Neural cell (in vitro differentiated cells): Measurements from ENCODE around the gene ARL14EPL. TPM values are rescaled to one million over a fixed set of nuclear protein-coding genes. Genes with fewer than 3 reads are reported as not detected.

Source experiments
- H2AFZ ChIP-seq: fragments of 200-600, 300-800 bp; sonication (generic), shearing (Covaris generic); 2 replicates; pipeline ENCODE4 v1.6.0; 2014; ENCODE audit warnings: low read depth, mild to moderate bottlenecking, antibody characterized with exemption, low read length, moderate library complexity
- H3F3A ChIP-seq: fragments of 200-600 bp; shearing (Covaris generic); 2 replicates; pipeline ENCODE4 v1.6.1; 2016; ENCODE audit warnings: mild to moderate bottlenecking, moderate library complexity, mixed read lengths, antibody characterized with exemption, low read length; ENCODE audit not compliant: insufficient read depth, poor library complexity, severe bottlenecking
- H3K27ac ChIP-seq: fragments of 200-600, 300-800 bp; sonication (generic), shearing (Covaris generic); 2 replicates; pipeline ENCODE4 v1.5.1; 2014; ENCODE audit warnings: mild to moderate bottlenecking, low read length, moderate library complexity
- H3K27me3 ChIP-seq: fragments of 300-800, 200-600 bp; sonication (generic), shearing (Covaris generic); 2 replicates; pipeline ENCODE4 v1.6.0; 2014; ENCODE audit warnings: mild to moderate bottlenecking, low read depth, low read length, moderate library complexity; ENCODE audit not compliant: insufficient read depth
- H3K36me3 ChIP-seq: fragments of 300-800, 200-600 bp; sonication (generic), shearing (Covaris generic); 2 replicates; pipeline ENCODE4 v1.5.1; 2014; ENCODE audit warnings: mild to moderate bottlenecking, antibody characterized with exemption, low read length, moderate library complexity; ENCODE audit not compliant: insufficient read depth
- H3K4me2 ChIP-seq: fragments of 300-800, 200-600 bp; sonication (generic), shearing (Covaris generic); 2 replicates; pipeline ENCODE4 v1.6.0; 2014; ENCODE audit warnings: mild to moderate bottlenecking, low read length
- H3K4me3 ChIP-seq: fragments of 300-800, 200-600 bp; sonication (generic), shearing (Covaris generic); 2 replicates; pipeline ENCODE4 v1.5.1; 2014; ENCODE audit warnings: mild to moderate bottlenecking, low read length, moderate library complexity
- H3K79me2 ChIP-seq: fragments of 200-600 bp; shearing (Covaris generic); replicated peaks from 2 replicates; pipeline ENCODE4 v1.6.0; 2014; ENCODE audit warnings: mild to moderate bottlenecking, low read length, moderate library complexity; ENCODE audit not compliant: insufficient read depth
- H3K9ac ChIP-seq: fragments of 300-800, 200-600 bp; sonication (generic), shearing (Covaris generic); 2 replicates; pipeline ENCODE4 v1.6.1; 2016; ENCODE audit warnings: mild to moderate bottlenecking, low read length, mixed read lengths
- H3K9me2 ChIP-seq: fragments of 200-600 bp; shearing (Covaris generic); 2 replicates; pipeline ENCODE4 v1.6.1; 2016; ENCODE audit warnings: mild to moderate bottlenecking, low read length, mixed read lengths; ENCODE audit not compliant: insufficient read depth
- H3K9me3 ChIP-seq: fragments of 200-600, 300-800 bp; sonication (generic), shearing (Covaris generic); 2 replicates; pipeline ENCODE4 v1.6.1; 2016; ENCODE audit warnings: mild to moderate bottlenecking, mixed run types, low read length, moderate library complexity, mixed read lengths
- H4K20me1 ChIP-seq: fragments of 200-600 bp; shearing (Covaris generic); 2 replicates; pipeline ENCODE4 v1.6.1; 2016; ENCODE audit warnings: mild to moderate bottlenecking, mixed run types; ENCODE audit not compliant: insufficient read depth
- CTCF ChIP-seq: fragments of 450-650 bp; IDR thresholded peaks from 2 replicates; pipeline ENCODE4 v1.5.1; 2014; ENCODE audit warnings: antibody characterized with exemption, mild to moderate bottlenecking, moderate library complexity; ENCODE audit not compliant: poor library complexity, severe bottlenecking
- EP300 ChIP-seq: fragments of 450-650 bp; conservative IDR thresholded peaks from 2 replicates; pipeline ENCODE4 v1.6.1; 2014; ENCODE audit warnings: antibody characterized with exemption, mild to moderate bottlenecking, moderate library complexity; ENCODE audit not compliant: poor library complexity, severe bottlenecking
- EZH2 ChIP-seq: fragments of 200-600, 300-800 bp; shearing (Covaris generic), sonication (generic); IDR thresholded peaks from 2 replicates; pipeline ENCODE4 v1.6.1; 2014; ENCODE audit warnings: antibody characterized with exemption, low read length, borderline replicate concordance, mild to moderate bottlenecking; ENCODE audit not compliant: insufficient read depth, poor library complexity, severe bottlenecking
- MXI1 ChIP-seq: fragments of 450-650 bp; conservative IDR thresholded peaks from 2 replicates; pipeline ENCODE4 v1.6.1; 2014; ENCODE audit warnings: antibody characterized with exemption, mild to moderate bottlenecking; ENCODE audit not compliant: poor library complexity, severe bottlenecking
- POLR2AphosphoS5 ChIP-seq: IDR thresholded peaks from 2 replicates; pipeline ENCODE4 v1.6.1; 2012
- RAD21 ChIP-seq: fragments of 450-650 bp; conservative IDR thresholded peaks from 2 replicates; pipeline ENCODE4 v1.6.1; 2014; ENCODE audit warnings: antibody characterized with exemption, mild to moderate bottlenecking, moderate library complexity
- SMC3 ChIP-seq: fragments of 450-650 bp; conservative IDR thresholded peaks from 2 replicates; pipeline ENCODE4 v1.6.1; 2014; ENCODE audit warnings: antibody characterized with exemption, mild to moderate bottlenecking, moderate library complexity; ENCODE audit not compliant: poor library complexity
- TAF1 ChIP-seq: IDR thresholded peaks from 2 replicates; pipeline ENCODE4 v1.6.1; 2012; ENCODE audit warnings: low read depth
- polyA plus RNA-seq: library from polyadenylated mRNA; depleted of rRNA; stranded (reverse); fragments of >200 nt; gene quantifications from 2 replicates; pipeline ENCODE4 v1.2.3, GENCODE V29; 2014
- TF ChIP-seq, protein P1 (sequence below): IDR thresholded peaks from 2 replicates; pipeline ENCODE4 v1.6.1; 2012; ENCODE audit warnings: borderline replicate concordance

Gene ARL14EPL
- polyA plus RNA-seq, 1 donor from 2014 or later: 0.24 TPM

DNA sequence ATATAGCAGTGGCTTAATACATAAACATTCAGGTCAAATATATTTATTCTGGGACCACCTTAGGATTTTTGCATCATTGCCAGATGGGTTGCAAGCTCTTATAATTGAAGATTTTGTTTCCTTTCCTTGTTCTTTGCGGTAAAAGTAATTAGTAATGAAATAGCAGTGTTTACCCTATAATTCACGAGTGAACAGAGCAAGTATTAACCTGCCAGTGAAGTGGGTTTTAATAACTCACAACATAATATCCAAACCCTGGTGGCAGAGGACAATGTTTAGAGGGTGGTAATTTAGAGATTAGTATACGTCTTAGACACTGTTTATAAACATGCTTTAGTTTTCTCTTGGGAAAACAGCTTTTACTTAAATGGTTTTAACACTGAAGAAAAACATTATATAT lies 11.8 kb downstream of the ARL14EPL start:
- H3K27me3 ChIP-seq: no peaks in the 10 kb centered on the region
- no peak overlapping the region for H2AFZ ChIP-seq
- H3K36me3 ChIP-seq: no peaks in the 10 kb centered on the region
- no peak overlapping the region for H3K27ac ChIP-seq
- H3K9ac ChIP-seq: no peak overlapping the region
- H3K79me2 ChIP-seq: no peaks in the 10 kb centered on the region
- H3K4me3 ChIP-seq: no peak overlapping the region
- H3K9me2 ChIP-seq: no peaks in the 10 kb centered on the region
- H4K20me1 ChIP-seq: no peaks in the 10 kb centered on the region
- H3F3A ChIP-seq: no peaks in the 10 kb centered on the region
- H3K4me2 ChIP-seq: no peak overlapping the region
- H3K9me3 ChIP-seq: no peaks in the 10 kb centered on the region
- TF ChIP-seq TAF1 (no peak), RAD21 (no peak), MXI1 (no peak), EZH2 (no peak), CTCF (no peak), EP300 (no peak), POLR2AphosphoS5 (no peak), SMC3 (no peak)
- TF ChIP-seq, protein P1, sequence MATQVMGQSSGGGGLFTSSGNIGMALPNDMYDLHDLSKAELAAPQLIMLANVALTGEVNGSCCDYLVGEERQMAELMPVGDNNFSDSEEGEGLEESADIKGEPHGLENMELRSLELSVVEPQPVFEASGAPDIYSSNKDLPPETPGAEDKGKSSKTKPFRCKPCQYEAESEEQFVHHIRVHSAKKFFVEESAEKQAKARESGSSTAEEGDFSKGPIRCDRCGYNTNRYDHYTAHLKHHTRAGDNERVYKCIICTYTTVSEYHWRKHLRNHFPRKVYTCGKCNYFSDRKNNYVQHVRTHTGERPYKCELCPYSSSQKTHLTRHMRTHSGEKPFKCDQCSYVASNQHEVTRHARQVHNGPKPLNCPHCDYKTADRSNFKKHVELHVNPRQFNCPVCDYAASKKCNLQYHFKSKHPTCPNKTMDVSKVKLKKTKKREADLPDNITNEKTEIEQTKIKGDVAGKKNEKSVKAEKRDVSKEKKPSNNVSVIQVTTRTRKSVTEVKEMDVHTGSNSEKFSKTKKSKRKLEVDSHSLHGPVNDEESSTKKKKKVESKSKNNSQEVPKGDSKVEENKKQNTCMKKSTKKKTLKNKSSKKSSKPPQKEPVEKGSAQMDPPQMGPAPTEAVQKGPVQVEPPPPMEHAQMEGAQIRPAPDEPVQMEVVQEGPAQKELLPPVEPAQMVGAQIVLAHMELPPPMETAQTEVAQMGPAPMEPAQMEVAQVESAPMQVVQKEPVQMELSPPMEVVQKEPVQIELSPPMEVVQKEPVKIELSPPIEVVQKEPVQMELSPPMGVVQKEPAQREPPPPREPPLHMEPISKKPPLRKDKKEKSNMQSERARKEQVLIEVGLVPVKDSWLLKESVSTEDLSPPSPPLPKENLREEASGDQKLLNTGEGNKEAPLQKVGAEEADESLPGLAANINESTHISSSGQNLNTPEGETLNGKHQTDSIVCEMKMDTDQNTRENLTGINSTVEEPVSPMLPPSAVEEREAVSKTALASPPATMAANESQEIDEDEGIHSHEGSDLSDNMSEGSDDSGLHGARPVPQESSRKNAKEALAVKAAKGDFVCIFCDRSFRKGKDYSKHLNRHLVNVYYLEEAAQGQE: no peak

DNA sequence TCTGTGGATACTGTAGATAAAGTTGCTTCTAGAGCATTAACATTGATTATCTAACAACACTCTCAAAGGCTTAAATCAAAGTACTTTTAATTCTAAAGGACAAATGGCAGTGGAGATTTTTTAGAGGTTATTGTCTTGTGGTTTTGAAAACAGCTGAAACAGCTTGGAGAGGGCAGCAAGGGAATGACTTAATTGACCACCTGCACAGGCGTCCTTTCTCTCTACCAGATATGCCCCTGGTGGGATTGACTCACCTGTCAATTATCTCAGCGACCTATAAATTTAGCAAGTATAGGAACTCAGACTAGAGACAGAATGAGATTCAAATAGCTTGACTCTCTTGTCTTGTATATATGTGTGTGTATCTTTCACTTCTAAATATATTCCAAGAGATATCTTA lies 13.5 kb downstream of the ARL14EPL start:
- H4K20me1 ChIP-seq: no peaks in the 10 kb centered on the region
- H3K27ac ChIP-seq: no peak overlapping the region
- no peaks in the 10 kb centered on the region for H3K79me2 ChIP-seq
- H3K27me3 ChIP-seq: no peaks in the 10 kb centered on the region
- TF ChIP-seq, protein P1: no peak
- TF ChIP-seq POLR2AphosphoS5 (no peak), EP300 (no peak), CTCF (no peak), TAF1 (no peak), RAD21 (no peak), SMC3 (no peak), EZH2 (no peak), MXI1 (no peak)
- no peaks in the 10 kb centered on the region for H3K36me3 ChIP-seq
- H3F3A ChIP-seq: no peaks in the 10 kb centered on the region
- no peak overlapping the region for H2AFZ ChIP-seq
- no peak overlapping the region for H3K4me2 ChIP-seq
- no peaks in the 10 kb centered on the region for H3K9me3 ChIP-seq
- no peaks in the 10 kb centered on the region for H3K9me2 ChIP-seq
- H3K4me3 ChIP-seq: no peak overlapping the region
- no peak overlapping the region for H3K9ac ChIP-seq
